Peyer's patch (tissue), 4 donors: ENCODE measurements around the gene FAM237B.
"Not testable (repeated sequence)": the region's sequence is repeated elsewhere in the genome, so short reads cannot be mapped to it uniquely, and the experiment has no call there.

ENCODE experiments used
- POLR2A ChIP-seq, 2 donors: fragments of 450-650 bp; IDR thresholded peaks; one replicate each; pipeline ENCODE4 v1.5.1; 2017; ENCODE audit warnings: antibody characterized with exemption in 2 of 2, mild to moderate bottlenecking in 2 of 2, moderate library complexity in 2 of 2
- TF ChIP-seq, protein P1 (sequence below), 6 experiments: fragments of 450-650 bp in 4 of 6; fragments of 200-600 bp in 2 of 6; sonication (generic) in 1 of 6; IDR thresholded peaks; one replicate each; pipeline ENCODE4 v1.5.1; 2017 to 2019; ENCODE audit warnings: antibody characterized with exemption in 6 of 6, mild to moderate bottlenecking in 3 of 6, moderate library complexity in 1 of 6

DNA sequence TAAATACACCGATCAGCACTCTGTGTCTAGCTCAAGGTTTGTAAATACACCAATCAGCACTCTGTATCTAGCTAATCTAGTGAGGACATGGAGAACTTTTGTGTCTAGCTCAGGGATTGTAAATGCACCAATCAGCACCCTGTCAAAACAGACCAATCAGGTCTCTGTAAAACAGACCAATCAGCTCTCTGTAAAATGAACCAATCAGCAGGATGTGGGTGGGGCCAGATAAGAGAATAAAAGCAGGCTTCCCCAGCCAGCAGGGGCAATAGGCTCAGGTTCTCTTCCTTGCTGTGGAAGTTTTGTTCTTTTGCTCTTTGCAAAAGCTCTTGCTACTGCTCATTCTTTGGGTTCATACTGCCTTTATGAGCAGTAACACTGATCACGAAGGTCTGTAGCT is 13.8 kb upstream of the FAM237B start:
- not testable (repeated sequence) for TF ChIP-seq POLR2A (IDR thresholded peaks at IDR 0.05)
- TF ChIP-seq, protein P1, sequence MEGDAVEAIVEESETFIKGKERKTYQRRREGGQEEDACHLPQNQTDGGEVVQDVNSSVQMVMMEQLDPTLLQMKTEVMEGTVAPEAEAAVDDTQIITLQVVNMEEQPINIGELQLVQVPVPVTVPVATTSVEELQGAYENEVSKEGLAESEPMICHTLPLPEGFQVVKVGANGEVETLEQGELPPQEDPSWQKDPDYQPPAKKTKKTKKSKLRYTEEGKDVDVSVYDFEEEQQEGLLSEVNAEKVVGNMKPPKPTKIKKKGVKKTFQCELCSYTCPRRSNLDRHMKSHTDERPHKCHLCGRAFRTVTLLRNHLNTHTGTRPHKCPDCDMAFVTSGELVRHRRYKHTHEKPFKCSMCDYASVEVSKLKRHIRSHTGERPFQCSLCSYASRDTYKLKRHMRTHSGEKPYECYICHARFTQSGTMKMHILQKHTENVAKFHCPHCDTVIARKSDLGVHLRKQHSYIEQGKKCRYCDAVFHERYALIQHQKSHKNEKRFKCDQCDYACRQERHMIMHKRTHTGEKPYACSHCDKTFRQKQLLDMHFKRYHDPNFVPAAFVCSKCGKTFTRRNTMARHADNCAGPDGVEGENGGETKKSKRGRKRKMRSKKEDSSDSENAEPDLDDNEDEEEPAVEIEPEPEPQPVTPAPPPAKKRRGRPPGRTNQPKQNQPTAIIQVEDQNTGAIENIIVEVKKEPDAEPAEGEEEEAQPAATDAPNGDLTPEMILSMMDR (IDR thresholded peaks at IDR 0.05): not testable (repeated sequence)
